Measurements from ENCODE around the gene GPR31. TPM values are rescaled to one million over a fixed set of nuclear protein-coding genes. Genes with fewer than 3 reads are reported as not detected.

Gene GPR31
- total and polyA plus RNA-seq, 9 of the 15 experiments (the other 6 are each of a cell fraction or from before 2014, with no cell fraction given) = not detected

- H3K4me3 ChIP-seq = no peak overlapping the region
- no peaks in the 10 kb centered on the region for H3K36me3 ChIP-seq (ENCODE audit: control insufficient read depth, insufficient read depth, low read length)
- no TSS peak for BruUV-seq (replicated peaks)
- H2AFZ ChIP-seq (ENCODE audit: low read depth, low read length) = no peak overlapping the region
- ATAC-seq (no peak), FAIRE-seq (no peak), DNase-seq (ENCODE audit: extremely low read depth in 1 of 4, low spot score in 3 of 4) (no peak)
- in situ Hi-C loops (cut with MboI) (no loop called here), intact Hi-C loops (cut with micrococcal nuclease) (no loop called here)
- POLR2A ChIA-PET = no interaction called here
- no peak overlapping the region for H3K4me2 ChIP-seq (ENCODE audit: insufficient read depth, low read length)
- 1% methylated on average over 6 of the region's 6 CpGs for WGBS (ENCODE audit: insufficient coverage, low coverage, missing lambda C conversion rate)
- H3K79me2 ChIP-seq (ENCODE audit: control insufficient read depth, insufficient read depth, low read length) = no peaks in the 10 kb centered on the region
- H4K20me1 ChIP-seq (replicated peaks; ENCODE audit: control insufficient read depth, insufficient read depth, low read length) = no peaks in the 10 kb centered on the region; the same call in none of the 2 replicates
- CTCF ChIA-PET (ENCODE audit: low intra/inter-chr PET ratio) = no interaction called here
- no peak overlapping the region for H3K27ac ChIP-seq (ENCODE audit: extremely low read depth, low read depth, low read length)
- no peaks in the 10 kb centered on the region for H3K9me1 ChIP-seq (ENCODE audit: control insufficient read depth, insufficient read depth, low read length)
- no peaks in the 10 kb centered on the region for H3K9me3 ChIP-seq (replicated peaks; ENCODE audit: control insufficient read depth, insufficient read depth, low read depth, low read length)
- no peak overlapping the region for H3K9ac ChIP-seq (ENCODE audit: insufficient read depth in 1 of 2, low read depth in 2 of 2, low read length in 2 of 2)
- H3K4me1 ChIP-seq (replicated peaks in 1 of 2; ENCODE audit: control insufficient read depth in 2 of 2, insufficient read depth in 2 of 2, low read length in 2 of 2) = no peaks in the 10 kb centered on the region
- peaks cover 60 to 84% of the 10 kb centered on the region in 2 experiments for H3K27me3 ChIP-seq (ENCODE audit: control insufficient read depth in 2 of 2, insufficient read depth in 2 of 2, low read length in 2 of 2)
- TF ChIP-seq ZNF354B (CRISPR knock-in tag; IDR thresholded peaks at IDR 0.05) = no peak
- TF ChIP-seq, protein P1, sequence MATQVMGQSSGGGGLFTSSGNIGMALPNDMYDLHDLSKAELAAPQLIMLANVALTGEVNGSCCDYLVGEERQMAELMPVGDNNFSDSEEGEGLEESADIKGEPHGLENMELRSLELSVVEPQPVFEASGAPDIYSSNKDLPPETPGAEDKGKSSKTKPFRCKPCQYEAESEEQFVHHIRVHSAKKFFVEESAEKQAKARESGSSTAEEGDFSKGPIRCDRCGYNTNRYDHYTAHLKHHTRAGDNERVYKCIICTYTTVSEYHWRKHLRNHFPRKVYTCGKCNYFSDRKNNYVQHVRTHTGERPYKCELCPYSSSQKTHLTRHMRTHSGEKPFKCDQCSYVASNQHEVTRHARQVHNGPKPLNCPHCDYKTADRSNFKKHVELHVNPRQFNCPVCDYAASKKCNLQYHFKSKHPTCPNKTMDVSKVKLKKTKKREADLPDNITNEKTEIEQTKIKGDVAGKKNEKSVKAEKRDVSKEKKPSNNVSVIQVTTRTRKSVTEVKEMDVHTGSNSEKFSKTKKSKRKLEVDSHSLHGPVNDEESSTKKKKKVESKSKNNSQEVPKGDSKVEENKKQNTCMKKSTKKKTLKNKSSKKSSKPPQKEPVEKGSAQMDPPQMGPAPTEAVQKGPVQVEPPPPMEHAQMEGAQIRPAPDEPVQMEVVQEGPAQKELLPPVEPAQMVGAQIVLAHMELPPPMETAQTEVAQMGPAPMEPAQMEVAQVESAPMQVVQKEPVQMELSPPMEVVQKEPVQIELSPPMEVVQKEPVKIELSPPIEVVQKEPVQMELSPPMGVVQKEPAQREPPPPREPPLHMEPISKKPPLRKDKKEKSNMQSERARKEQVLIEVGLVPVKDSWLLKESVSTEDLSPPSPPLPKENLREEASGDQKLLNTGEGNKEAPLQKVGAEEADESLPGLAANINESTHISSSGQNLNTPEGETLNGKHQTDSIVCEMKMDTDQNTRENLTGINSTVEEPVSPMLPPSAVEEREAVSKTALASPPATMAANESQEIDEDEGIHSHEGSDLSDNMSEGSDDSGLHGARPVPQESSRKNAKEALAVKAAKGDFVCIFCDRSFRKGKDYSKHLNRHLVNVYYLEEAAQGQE (IDR thresholded peaks at IDR 0.05; ENCODE audit: borderline replicate concordance) = no peak
- TF ChIP-seq, protein P1 (CRISPR knock-in tag; IDR thresholded peaks at IDR 0.05; ENCODE audit: low read depth) = no peak
- TF ChIP-seq, protein P2, sequence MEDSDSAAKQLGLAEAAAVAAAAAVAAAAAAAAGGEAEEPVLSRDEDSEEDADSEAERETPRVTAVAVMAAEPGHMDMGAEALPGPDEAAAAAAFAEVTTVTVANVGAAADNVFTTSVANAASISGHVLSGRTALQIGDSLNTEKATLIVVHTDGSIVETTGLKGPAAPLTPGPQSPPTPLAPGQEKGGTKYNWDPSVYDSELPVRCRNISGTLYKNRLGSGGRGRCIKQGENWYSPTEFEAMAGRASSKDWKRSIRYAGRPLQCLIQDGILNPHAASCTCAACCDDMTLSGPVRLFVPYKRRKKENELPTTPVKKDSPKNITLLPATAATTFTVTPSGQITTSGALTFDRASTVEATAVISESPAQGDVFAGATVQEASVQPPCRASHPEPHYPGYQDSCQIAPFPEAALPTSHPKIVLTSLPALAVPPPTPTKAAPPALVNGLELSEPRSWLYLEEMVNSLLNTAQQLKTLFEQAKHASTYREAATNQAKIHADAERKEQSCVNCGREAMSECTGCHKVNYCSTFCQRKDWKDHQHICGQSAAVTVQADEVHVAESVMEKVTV (CRISPR knock-in tag; IDR thresholded peaks at IDR 0.05) = no peak
- TF ChIP-seq ZNF184 (CRISPR knock-in tag; IDR thresholded peaks at IDR 0.05) = no peak
- no peak for TF ChIP-seq ZNF551 (CRISPR knock-in tag; IDR thresholded peaks at IDR 0.05)
- no peak for TF ChIP-seq ZNF75A (CRISPR knock-in tag; IDR thresholded peaks at IDR 0.05)
- TF ChIP-seq GTF2A2 (tag; IDR thresholded peaks at IDR 0.05) = no peak
- no peak for TF ChIP-seq ZNF740 (CRISPR knock-in tag; IDR thresholded peaks at IDR 0.05)
- TF ChIP-seq ZNF740 (tag; IDR thresholded peaks at IDR 0.05) = no peak
- no peak for TF ChIP-seq FOXA3 (CRISPR knock-in tag; conservative IDR thresholded peaks at IDR 0.05 in 1 of 2, IDR thresholded peaks at IDR 0.05 in 1 of 2)
- no peak for TF ChIP-seq IRF2 (CRISPR knock-in tag; IDR thresholded peaks at IDR 0.05)
- TF ChIP-seq BRD4 (IDR thresholded peaks at IDR 0.05) = no peak
Measured at GRCh38 chr6:167150941-167151549, 6.7 kb downstream of the GPR31 start.

Measured in K562 (cell line).